NB4 (cell line): ENCODE measurements around the gene PTGER4.

Experiments used
- MYC ChIP-seq: IDR thresholded peaks from 2 replicates; pipeline ENCODE4 v1.6.1; 2011; ENCODE audit warnings: low read depth, low read length
- POLR2A ChIP-seq: IDR thresholded peaks from 2 replicates; pipeline ENCODE4 v1.6.1; 2011; ENCODE audit warnings: mild to moderate bottlenecking; ENCODE audit not compliant: insufficient read length; ENCODE audit errors: extremely low read depth
- TF ChIP-seq, protein P1 (sequence below): IDR thresholded peaks from one replicate; pipeline ENCODE4 v1.5.1; 2012; ENCODE audit warnings: low read depth, low read length
- TF ChIP-seq, protein P2 (sequence below): IDR thresholded peaks from 2 replicates; pipeline ENCODE4 v1.6.1; 2011; ENCODE audit warnings: low read depth, low read length

DNA sequence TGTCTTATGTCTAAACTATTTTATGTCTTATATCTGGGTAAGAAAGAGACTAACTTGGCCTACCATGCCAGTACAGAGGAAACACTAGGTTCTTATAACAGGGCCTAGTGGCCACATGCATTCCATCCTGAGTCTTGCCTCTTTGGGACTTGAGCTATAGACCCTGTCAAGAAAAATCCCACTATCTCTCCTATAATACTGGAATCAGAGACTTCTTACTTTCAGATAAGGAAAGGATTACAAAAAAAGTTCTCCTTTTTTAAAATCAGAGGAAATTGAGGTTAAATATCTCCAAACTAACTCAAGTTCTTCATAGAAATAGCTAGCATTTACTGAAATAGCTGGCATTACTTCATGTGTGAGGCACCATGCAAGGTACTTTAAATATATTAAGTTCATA, 34.3 kb downstream of the PTGER4 start:
- TF ChIP-seq, protein P1, sequence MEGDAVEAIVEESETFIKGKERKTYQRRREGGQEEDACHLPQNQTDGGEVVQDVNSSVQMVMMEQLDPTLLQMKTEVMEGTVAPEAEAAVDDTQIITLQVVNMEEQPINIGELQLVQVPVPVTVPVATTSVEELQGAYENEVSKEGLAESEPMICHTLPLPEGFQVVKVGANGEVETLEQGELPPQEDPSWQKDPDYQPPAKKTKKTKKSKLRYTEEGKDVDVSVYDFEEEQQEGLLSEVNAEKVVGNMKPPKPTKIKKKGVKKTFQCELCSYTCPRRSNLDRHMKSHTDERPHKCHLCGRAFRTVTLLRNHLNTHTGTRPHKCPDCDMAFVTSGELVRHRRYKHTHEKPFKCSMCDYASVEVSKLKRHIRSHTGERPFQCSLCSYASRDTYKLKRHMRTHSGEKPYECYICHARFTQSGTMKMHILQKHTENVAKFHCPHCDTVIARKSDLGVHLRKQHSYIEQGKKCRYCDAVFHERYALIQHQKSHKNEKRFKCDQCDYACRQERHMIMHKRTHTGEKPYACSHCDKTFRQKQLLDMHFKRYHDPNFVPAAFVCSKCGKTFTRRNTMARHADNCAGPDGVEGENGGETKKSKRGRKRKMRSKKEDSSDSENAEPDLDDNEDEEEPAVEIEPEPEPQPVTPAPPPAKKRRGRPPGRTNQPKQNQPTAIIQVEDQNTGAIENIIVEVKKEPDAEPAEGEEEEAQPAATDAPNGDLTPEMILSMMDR: no peak
- TF ChIP-seq POLR2A: no peak
- TF ChIP-seq MYC: no peak
- TF ChIP-seq, protein P2, sequence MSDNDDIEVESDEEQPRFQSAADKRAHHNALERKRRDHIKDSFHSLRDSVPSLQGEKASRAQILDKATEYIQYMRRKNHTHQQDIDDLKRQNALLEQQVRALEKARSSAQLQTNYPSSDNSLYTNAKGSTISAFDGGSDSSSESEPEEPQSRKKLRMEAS: no peak
